ENCODE results near the gene ZNF581. TPM values are rescaled to one million over a fixed set of nuclear protein-coding genes. Genes with fewer than 3 reads are reported as not detected.

The ZNF581 gene
- total RNA-seq, 4 donors from 2014 or later, result 8.4 to 17.5 (median 11.4) TPM

- no peak overlapping the region for H3K4me3 ChIP-seq
- TF ChIP-seq CTCF (IDR thresholded peaks at IDR 0.05) (no peak), EP300 (IDR thresholded peaks at IDR 0.05) (no peak), POLR2AphosphoS5 (IDR thresholded peaks at IDR 0.05) (no peak), POLR2A (IDR thresholded peaks at IDR 0.05) (no peak)
- 60% methylated on average over 1 of the region's 43 CpGs; no CpG with 5 or more reads in 1 of the 2 donors for WGBS, 2 donors (ENCODE audit: low coverage in 1 of 2)
- no peak overlapping the region for H3K27ac ChIP-seq
- H3K4me1 ChIP-seq, result peaks cover 0 to 39% (median 5%) of the 10 kb centered on the region in 3 donors
- H3K36me3 ChIP-seq, result peaks cover 0 to 91% of the 10 kb centered on the region in 2 donors
- ATAC-seq, result no peak
- no peaks in the 10 kb centered on the region for H3K27me3 ChIP-seq
- no peaks in the 10 kb centered on the region for H3K9me3 ChIP-seq
Measured at GRCh38 chr19:55669418-55670279, 26.2 kb downstream of the ZNF581 start.

- H3K36me3 ChIP-seq, result peaks cover 0 to 83% of the 10 kb centered on the region in 2 donors
Measured at GRCh38 chr19:55670280-55671053, 27.0 kb downstream of the ZNF581 start.

GRCh38 chr19:55671054-55671378 lies 27.6 kb downstream of the ZNF581 start:
- TF ChIP-seq POLR2AphosphoS5 (IDR thresholded peaks at IDR 0.05), result no peak
- no peak for TF ChIP-seq CTCF (IDR thresholded peaks at IDR 0.05)
- no peak for TF ChIP-seq EP300 (IDR thresholded peaks at IDR 0.05)
- TF ChIP-seq POLR2A (IDR thresholded peaks at IDR 0.05), result no peak
- 50 to 100% methylated on average over 1 of the region's 2 CpGs for WGBS, 2 donors (ENCODE audit: low coverage in 1 of 2)

More at GRCh38 chr19:55670280-55671053, 27.0 kb downstream of the ZNF581 start:
- H3K9me3 ChIP-seq, result no peaks in the 10 kb centered on the region
- H3K27me3 ChIP-seq, result no peaks in the 10 kb centered on the region
- H3K27ac ChIP-seq, result no peak overlapping the region
- H3K4me3 ChIP-seq, result no peak overlapping the region
- no peak for ATAC-seq
- WGBS, 2 donors (ENCODE audit: low coverage in 1 of 2), result 67 to 72% methylated on average over 11 to 13 of the region's 23 CpGs
- TF ChIP-seq CTCF (IDR thresholded peaks at IDR 0.05) (no peak), EP300 (IDR thresholded peaks at IDR 0.05) (no peak), POLR2A (IDR thresholded peaks at IDR 0.05) (no peak)
- H3K4me1 ChIP-seq, result peaks cover 0 to 41% (median 5%) of the 10 kb centered on the region in 3 donors

GRCh38 chr19:55672418-55672817 lies 29.0 kb downstream of the ZNF581 start:
- no peak for TF ChIP-seq POLR2A (IDR thresholded peaks at IDR 0.05)
- TF ChIP-seq CTCF (IDR thresholded peaks at IDR 0.05), result no peak
- TF ChIP-seq POLR2AphosphoS5 (IDR thresholded peaks at IDR 0.05), result no peak
- no peak for TF ChIP-seq EP300 (IDR thresholded peaks at IDR 0.05)
- no peak overlapping the region for H3K4me3 ChIP-seq
- 60 to 78% methylated on average over 3 to 4 of the region's 5 CpGs for WGBS, 2 donors (ENCODE audit: low coverage in 1 of 2)
- no peaks in the 10 kb centered on the region for H3K27me3 ChIP-seq
- ATAC-seq, result no peak
- H3K9me3 ChIP-seq, result no peaks in the 10 kb centered on the region
- H3K27ac ChIP-seq, result no peak overlapping the region
- peaks cover 0 to 65% of the 10 kb centered on the region in 2 donors for H3K36me3 ChIP-seq
- H3K4me1 ChIP-seq, result peaks cover 0 to 49% (median 20%) of the 10 kb centered on the region in 3 donors

More at GRCh38 chr19:55671054-55671378, 27.6 kb downstream of the ZNF581 start:
- Histone ChIP-seq H3K4me3 (no peak overlapping the region), H3K9me3 (no peaks in the 10 kb centered on the region), H3K36me3 (peaks cover 0 to 77% of the 10 kb centered on the region in 2 donors), H3K27me3 (no peaks in the 10 kb centered on the region), H3K27ac (no peak overlapping the region), H3K4me1 (peaks cover 0 to 46% (median 8%) of the 10 kb centered on the region in 3 donors)
- ATAC-seq, result no peak

Measured in gastroesophageal sphincter (tissue), 4 donors.